Measurements from ENCODE around the gene VPS37C. TPM values are rescaled to one million over a fixed set of nuclear protein-coding genes. Genes with fewer than 3 reads are reported as not detected.

Gene VPS37C
- total RNA-seq, 4 donors from 2014 or later, result 8.6 to 23.3 (median 20.5) TPM

DNA sequence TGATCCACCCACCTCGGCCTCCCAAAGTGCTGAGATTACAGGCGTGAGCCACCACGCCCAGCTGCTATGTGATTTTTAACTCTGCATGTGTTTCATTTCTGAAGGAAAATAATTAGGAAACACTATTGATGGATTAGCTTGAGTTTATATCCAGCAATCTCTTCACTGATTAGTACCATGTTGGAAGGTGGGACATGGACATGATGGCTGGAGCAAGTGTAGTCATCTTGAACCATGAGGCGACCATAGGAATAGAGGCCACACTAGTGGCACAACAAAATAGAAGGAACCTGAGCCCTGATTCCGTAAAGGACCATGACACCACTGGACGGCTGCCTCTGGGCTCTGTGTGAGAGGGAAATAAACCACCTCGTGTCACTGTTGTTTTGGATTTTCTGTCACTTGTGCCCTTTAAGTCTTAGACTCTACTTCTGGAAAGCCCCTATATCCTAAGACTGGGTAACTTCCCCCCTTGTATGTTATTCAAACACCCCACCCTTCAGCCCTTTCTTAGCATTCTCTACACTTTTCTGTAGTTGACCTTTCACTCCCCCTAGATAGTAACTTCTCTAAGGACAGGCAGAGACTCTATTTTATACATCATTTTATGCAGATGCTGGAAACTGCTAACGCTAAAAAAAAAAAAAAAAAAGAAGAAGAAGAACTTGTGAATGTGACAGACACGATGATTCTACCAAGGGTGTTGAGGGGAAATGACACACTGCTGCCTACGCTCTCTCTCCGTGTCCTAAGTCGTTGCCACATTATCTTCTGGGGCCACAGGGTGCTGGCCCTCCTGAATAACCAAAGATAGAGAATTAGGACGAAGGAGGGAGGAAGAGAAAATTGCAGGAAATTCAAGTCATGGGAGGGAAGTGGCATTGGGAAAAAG lies 2.7 kb upstream of the VPS37C start:
- in situ Hi-C loops (cut with MboI; ENCODE audit: low pct_ligation_motif_present in 1 of 4, low pct_unique_long_range_greater_than_20kb in 1 of 4, low sequenced_read_pairs in 3 of 4), result no loop called here

DNA sequence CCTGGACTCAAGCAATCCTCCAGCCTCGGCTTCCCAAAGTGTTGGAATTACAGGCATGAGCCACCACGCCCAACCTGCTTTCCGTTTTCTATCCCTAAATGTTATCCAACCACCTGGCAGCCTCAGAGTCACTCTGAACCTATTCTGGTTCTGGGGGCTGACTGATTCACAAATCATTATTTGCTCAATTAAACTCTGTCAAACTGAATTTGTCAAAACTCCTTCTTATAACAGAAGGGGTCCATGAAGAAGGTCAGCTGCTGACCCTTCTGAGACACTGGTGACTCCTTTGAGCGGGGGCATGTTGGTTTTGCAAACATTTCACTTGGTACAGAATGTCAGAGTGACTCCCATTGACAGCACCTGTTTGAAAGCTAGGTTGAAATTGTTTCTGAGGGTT lies 1.8 kb upstream of the VPS37C start:
- intact Hi-C loops (cut with DNase I; ENCODE audit: low total_unique reads), result no loop called here
- Histone ChIP-seq H3K9me3 (no peaks in the 10 kb centered on the region), H3K4me3 (no peak overlapping the region), H3K36me3 (no peaks in the 10 kb centered on the region), H3K27me3 (no peaks in the 10 kb centered on the region), H3K27ac (no peak overlapping the region), H3K4me1 (peaks cover 5 to 45% (median 36%) of the 10 kb centered on the region in 4 donors)
- no peak for TF ChIP-seq POLR2AphosphoS5 (IDR thresholded peaks at IDR 0.05)
- no peak for TF ChIP-seq POLR2A (IDR thresholded peaks at IDR 0.05)
- TF ChIP-seq EP300 (IDR thresholded peaks at IDR 0.05; ENCODE audit: low read depth), result no peak
- TF ChIP-seq, protein P1, sequence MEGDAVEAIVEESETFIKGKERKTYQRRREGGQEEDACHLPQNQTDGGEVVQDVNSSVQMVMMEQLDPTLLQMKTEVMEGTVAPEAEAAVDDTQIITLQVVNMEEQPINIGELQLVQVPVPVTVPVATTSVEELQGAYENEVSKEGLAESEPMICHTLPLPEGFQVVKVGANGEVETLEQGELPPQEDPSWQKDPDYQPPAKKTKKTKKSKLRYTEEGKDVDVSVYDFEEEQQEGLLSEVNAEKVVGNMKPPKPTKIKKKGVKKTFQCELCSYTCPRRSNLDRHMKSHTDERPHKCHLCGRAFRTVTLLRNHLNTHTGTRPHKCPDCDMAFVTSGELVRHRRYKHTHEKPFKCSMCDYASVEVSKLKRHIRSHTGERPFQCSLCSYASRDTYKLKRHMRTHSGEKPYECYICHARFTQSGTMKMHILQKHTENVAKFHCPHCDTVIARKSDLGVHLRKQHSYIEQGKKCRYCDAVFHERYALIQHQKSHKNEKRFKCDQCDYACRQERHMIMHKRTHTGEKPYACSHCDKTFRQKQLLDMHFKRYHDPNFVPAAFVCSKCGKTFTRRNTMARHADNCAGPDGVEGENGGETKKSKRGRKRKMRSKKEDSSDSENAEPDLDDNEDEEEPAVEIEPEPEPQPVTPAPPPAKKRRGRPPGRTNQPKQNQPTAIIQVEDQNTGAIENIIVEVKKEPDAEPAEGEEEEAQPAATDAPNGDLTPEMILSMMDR (IDR thresholded peaks at IDR 0.05), result no peak
- no peak for DNase-seq
- in situ Hi-C loops (cut with MboI; ENCODE audit: low pct_ligation_motif_present in 1 of 4, low pct_unique_long_range_greater_than_20kb in 1 of 4, low sequenced_read_pairs in 3 of 4), result no loop called here
- WGBS, 2 donors (ENCODE audit: low coverage in 1 of 2), result 90% methylated on average over 4 of the region's 4 CpGs; no CpG with 5 or more reads in 1 of the 2 donors

More for the DNA sequence above, 2.7 kb upstream of the VPS37C start:
- Histone ChIP-seq H3K27me3 (no peaks in the 10 kb centered on the region), H3K27ac (peak overlapping the region in 2 of 4 donors; percentile 17 to 34), H3K9me3 (no peaks in the 10 kb centered on the region), H3K4me1 (peaks cover 1 to 35% (median 27%) of the 10 kb centered on the region in 4 donors), H3K4me3 (no peak overlapping the region), H3K36me3 (no peaks in the 10 kb centered on the region)
- 62 to 72% methylated on average over 9 to 13 of the region's 13 CpGs for WGBS, 2 donors (ENCODE audit: low coverage in 1 of 2)
- TF ChIP-seq POLR2A (IDR thresholded peaks at IDR 0.05) (no peak), POLR2AphosphoS5 (IDR thresholded peaks at IDR 0.05) (no peak), EP300 (IDR thresholded peaks at IDR 0.05; ENCODE audit: low read depth) (no peak)
- TF ChIP-seq, protein P1 (IDR thresholded peaks at IDR 0.05), result no peak
- DNase-seq, result no peak
- intact Hi-C loops (cut with DNase I; ENCODE audit: low total_unique reads), result no loop called here

DNA sequence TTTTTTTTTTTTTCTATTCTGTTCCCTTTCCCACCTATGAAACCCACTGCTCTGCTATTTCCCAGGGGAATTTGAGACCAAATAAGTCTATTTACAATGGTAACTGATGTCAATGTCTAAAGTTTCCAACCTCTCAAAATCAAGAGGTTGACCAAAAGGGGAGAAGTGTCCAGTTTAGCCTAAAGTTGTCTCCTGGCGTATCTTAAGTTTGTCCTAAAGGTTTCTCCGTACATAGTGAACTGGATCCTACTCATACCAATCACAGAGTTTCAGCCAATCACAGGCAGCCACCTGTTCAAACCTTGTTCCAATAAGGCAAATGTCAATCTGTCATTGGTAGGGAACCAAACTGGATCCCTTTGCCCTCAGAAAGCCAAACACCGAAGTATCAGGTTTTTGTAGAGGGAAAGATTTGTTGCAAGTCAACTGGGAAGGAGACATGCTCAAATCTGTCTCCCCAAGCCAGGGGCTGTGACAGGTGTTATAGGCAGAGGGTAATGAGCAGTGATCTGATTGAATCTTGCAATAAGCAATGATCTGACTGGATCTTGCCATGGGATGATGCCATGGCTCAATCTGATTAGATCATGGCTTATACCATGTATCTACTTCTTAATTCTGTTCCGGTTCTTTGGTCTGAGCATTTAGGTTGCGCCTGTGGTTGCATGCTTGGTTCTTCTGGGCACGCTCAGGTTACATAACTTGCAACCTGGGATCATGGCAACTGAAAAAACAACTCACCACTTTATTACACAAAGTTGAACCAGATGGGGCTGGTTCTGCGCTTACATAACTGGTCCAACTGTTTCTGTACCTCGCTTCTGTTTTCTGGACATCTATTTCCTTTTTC lies 1.1 kb upstream of the VPS37C start:
- TF ChIP-seq, protein P1 (IDR thresholded peaks at IDR 0.05), result no peak
- TF ChIP-seq POLR2A (IDR thresholded peaks at IDR 0.05) (no peak), EP300 (IDR thresholded peaks at IDR 0.05; ENCODE audit: low read depth) (no peak), POLR2AphosphoS5 (IDR thresholded peaks at IDR 0.05) (no peak)
- peaks cover 5 to 52% (median 42%) of the 10 kb centered on the region in 4 donors for H3K4me1 ChIP-seq
- H3K27ac ChIP-seq, result peak overlapping the region; percentile 89 to 98 (median 97)
- DNase-seq, result peak; percentile 47
- 69 to 90% methylated on average over 2 to 8 of the region's 8 CpGs for WGBS, 2 donors (ENCODE audit: low coverage in 1 of 2)
- no peaks in the 10 kb centered on the region for H3K27me3 ChIP-seq
- no peaks in the 10 kb centered on the region for H3K9me3 ChIP-seq
- in situ Hi-C loops (cut with MboI; ENCODE audit: low pct_ligation_motif_present in 1 of 4, low pct_unique_long_range_greater_than_20kb in 1 of 4, low sequenced_read_pairs in 3 of 4) (no loop called here), intact Hi-C loops (cut with DNase I; ENCODE audit: low total_unique reads) (no loop called here)
- peak overlapping the region; percentile 55 to 94 (median 84) for H3K4me3 ChIP-seq
- H3K36me3 ChIP-seq, result no peaks in the 10 kb centered on the region

Data from transverse colon (tissue), 4 donors.